K562 (cell line): ENCODE data around the gene GCSH. TPM values are rescaled to one million over a fixed set of nuclear protein-coding genes. Genes with fewer than 3 reads are reported as not detected.

ENCODE experiments used
- BRD4 ChIP-seq: fragments of 200-600 bp; sonication (generic); IDR thresholded peaks from 2 replicates; pipeline ENCODE4 v1.6.1; 2017; ENCODE audit warnings: inconsistent platforms
- CBFB ChIP-seq: sonication (generic); formaldehyde crosslinking; IDR thresholded peaks from 2 replicates; pipeline ENCODE4 v1.4.0; 2020; ENCODE audit warnings: mild to moderate bottlenecking, missing genetic modification reagents
- CBX1 ChIP-seq: sonication (generic); IDR thresholded peaks from 2 replicates; pipeline ENCODE4 v1.6.1; 2016; ENCODE audit warnings: antibody characterized with exemption, low read depth, mild to moderate bottlenecking
- CEBPB ChIP-seq: fragments of 450-650 bp; IDR thresholded peaks from 2 replicates; pipeline ENCODE4 v1.6.1; 2016; ENCODE audit warnings: missing genetic modification characterization, missing compliant biosample characterization
- GATAD2B ChIP-seq: fragments of 450-650 bp; IDR thresholded peaks from 2 replicates; pipeline ENCODE4 v1.6.1; 2017; ENCODE audit warnings: mild to moderate bottlenecking, borderline replicate concordance
- ID3 ChIP-seq, 2 experiments: fragments of 250-450 bp in 1 of 2; fragments of 450-650 bp in 1 of 2; sonication (Bioruptor Pico) in 1 of 2; IDR thresholded peaks; 2 replicates each; pipeline versions ENCODE4 v1.6.1 to v1.8.0; 2016 to 2021; ENCODE audit warnings: mild to moderate bottlenecking in 2 of 2, moderate library complexity in 2 of 2, missing compliant biosample characterization in 1 of 2, missing genetic modification characterization in 1 of 2
- MLLT1 ChIP-seq, 2 experiments: fragments of 450-650 bp; IDR thresholded peaks; 2 replicates each; pipeline ENCODE4 v1.6.1; 2016
- MYC ChIP-seq, 2 experiments: fragments of 250-450 bp in 1 of 2; sonication (Bioruptor Pico) in 1 of 2; IDR thresholded peaks; 2 replicates each; pipeline versions ENCODE4 v1.5.1 to v1.6.1; 2012 to 2021; ENCODE audit warnings: low read depth in 2 of 2, borderline replicate concordance in 1 of 2, improper control_type of control experiment in 1 of 2, low read length in 1 of 2, mild to moderate bottlenecking in 1 of 2, moderate library complexity in 1 of 2
- NCOA6 ChIP-seq: fragments of 450-650 bp; IDR thresholded peaks from 2 replicates; pipeline ENCODE4 v1.6.1; 2017; ENCODE audit warnings: mild to moderate bottlenecking
- PCBP1 ChIP-seq: fragments of 200-400 bp; formaldehyde crosslinking; IDR thresholded peaks from 2 replicates; pipeline ENCODE4 v1.6.1; 2018; ENCODE audit warnings: mild to moderate bottlenecking, low read depth, low read length; ENCODE audit not compliant: poor library complexity, severe bottlenecking
- POLR2AphosphoS5 ChIP-seq: IDR thresholded peaks from 2 replicates; pipeline ENCODE4 v1.6.1; 2011; ENCODE audit warnings: mild to moderate bottlenecking, low read depth, low read length, moderate library complexity; ENCODE audit not compliant: control insufficient read depth, insufficient read depth
- RB1 ChIP-seq: fragments of 450-650 bp; IDR thresholded peaks from 2 replicates; pipeline ENCODE4 v1.6.1; 2017; ENCODE audit warnings: low read depth, mild to moderate bottlenecking
- RBFOX2 ChIP-seq: fragments of 200-400 bp; formaldehyde crosslinking; IDR thresholded peaks from 2 replicates; pipeline ENCODE4 v1.6.1; 2017; ENCODE audit warnings: low read depth, mild to moderate bottlenecking, low read length, moderate library complexity
- ZBTB7A ChIP-seq: IDR thresholded peaks from 2 replicates; pipeline ENCODE4 v1.6.1; 2011; ENCODE audit warnings: low read depth, mild to moderate bottlenecking, low read length, moderate library complexity, borderline replicate concordance; ENCODE audit not compliant: control insufficient read depth
- ZC3H4 ChIP-seq: sonication (generic); formaldehyde crosslinking; IDR thresholded peaks from 2 replicates; pipeline ENCODE4 v1.9.0; 2021; ENCODE audit warnings: missing genetic modification reagents, borderline replicate concordance
- ZFP36 ChIP-seq: fragments of 150-350 bp; IDR thresholded peaks from 2 replicates; pipeline ENCODE4 v1.6.1; 2018; ENCODE audit warnings: low read length, low read depth; ENCODE audit not compliant: partially characterized antibody
- ZMIZ1 ChIP-seq, 2 experiments: fragments of 150-350 bp in 1 of 2; IDR thresholded peaks; 2 replicates each; pipeline ENCODE4 v1.6.1; 2012 to 2016; ENCODE audit warnings: low read depth in 2 of 2, low read length in 2 of 2, mild to moderate bottlenecking in 1 of 2, moderate library complexity in 1 of 2
- ZNF76 ChIP-seq: fragments of 250-450 bp; sonication (Bioruptor Pico); IDR thresholded peaks from 2 replicates; pipeline ENCODE4 v1.4.0; 2020; ENCODE audit warnings: mild to moderate bottlenecking, moderate library complexity, borderline replicate concordance
- ZSCAN29 ChIP-seq: fragments of 450-650 bp; IDR thresholded peaks from 2 replicates; pipeline ENCODE4 v1.6.1; 2017
- polyA plus RNA-seq, 8 experiments: library from polyadenylated mRNA; depleted of rRNA in 4 of 8; stranded (reverse) in 5 of 8; unstranded in 3 of 8; fragments of >200 nt; fragmentation: Nextera tagmentation in 2 of 8; fragmentation: Illumina TruSeq in 1 of 8; extraction: Ambion mirVana in 2 of 8; extraction: Trizol in 1 of 8; gene quantifications; 2 replicates each; pipeline versions ENCODE4 v1.2.1 to v1.2.3, GENCODE V29; 2011 to 2014; ENCODE audit warnings: inconsistent platforms in 1 of 8, missing spikeins in 1 of 8
- total RNA-seq, 7 experiments: library from RNA; depleted of rRNA in 6 of 7; stranded (reverse); fragments of >200 nt in 6 of 7; fragmentation: Illumina TruSeq in 2 of 7; extraction: Trizol in 2 of 7; gene quantifications; 2 replicates each; pipeline versions ENCODE4 v1.2.1 to v1.2.3, GENCODE V29; 2011 to 2021; ENCODE audit warnings: low replicate concordance in 1 of 7
- TF ChIP-seq, protein P1 (sequence below): fragments of 200-800 bp; sonication (Bioruptor generic); IDR thresholded peaks from 2 replicates; pipeline ENCODE4 v1.6.1; 2017; ENCODE audit warnings: missing genetic modification characterization, missing compliant biosample characterization

The GCSH gene
- total and polyA plus RNA-seq, 9 of the 15 experiments (the other 6 are each of a cell fraction or from before 2014, with no cell fraction given), result 35.0 to 121 (median 89.0) TPM

DNA sequence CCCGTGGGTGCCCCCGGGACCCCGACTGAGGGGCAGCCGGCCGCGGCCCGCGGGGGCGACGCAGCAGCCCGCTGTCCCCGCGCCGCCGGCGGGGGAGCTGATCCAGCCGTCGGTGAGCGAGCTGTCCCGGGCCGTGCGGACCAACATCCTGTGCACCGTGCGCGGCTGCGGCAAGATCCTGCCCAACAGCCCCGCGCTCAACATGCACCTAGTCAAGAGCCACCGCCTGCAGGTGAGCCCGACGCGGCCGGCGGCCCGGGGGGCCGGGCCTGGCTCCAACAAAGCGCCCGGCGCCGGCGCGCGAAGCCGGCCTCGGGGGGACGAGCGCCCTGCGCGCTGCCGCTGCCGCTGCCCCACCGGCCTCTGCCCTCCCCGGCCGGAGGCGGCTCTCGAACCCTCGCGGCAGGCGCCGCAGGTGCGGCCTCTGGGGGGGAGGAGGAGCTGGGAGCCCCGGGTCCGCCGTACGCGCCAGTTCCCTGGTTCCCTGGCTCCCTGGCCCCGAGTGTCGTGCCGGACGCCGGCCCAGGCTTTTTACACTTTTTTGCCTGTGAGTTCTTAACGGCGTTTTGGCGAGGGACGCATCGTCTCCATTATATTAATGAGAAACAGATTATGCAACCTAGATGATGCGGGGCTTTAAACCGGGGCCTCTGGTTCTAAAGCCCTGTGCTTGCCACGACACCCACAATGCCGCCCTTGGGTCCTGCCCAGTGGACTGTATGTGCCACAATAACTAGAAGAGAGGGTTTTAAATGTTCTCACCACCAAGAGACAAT lies 60.0 kb downstream of the GCSH start (continued):
- TF ChIP-seq PCBP1 (peak; percentile 28), ID3 (CRISPR knock-in tag; IDR thresholded peaks at IDR 0.05) (no peak), ID3 (tag; IDR thresholded peaks at IDR 0.05) (no peak), ZBTB7A (0 out of 2 replicates have a peak, but pooled peaks have one; percentile 36), RBFOX2 (peak; percentile 46; the same call in 1 of the 2 replicates), MYC (IDR thresholded peaks at IDR 0.05; ENCODE audit: low read depth, low read length) (peak; percentile 28; the same call in 1 of the 2 replicates), MYC (CRISPR knock-in tag; IDR thresholded peaks at IDR 0.05; ENCODE audit: borderline replicate concordance, low read depth) (no peak), ZNF76 (CRISPR knock-in tag) (no peak), RB1 (peak; percentile 65), CEBPB (tag) (peak; percentile 77), POLR2AphosphoS5 (no peak), ZMIZ1 (IDR thresholded peaks at IDR 0.05; ENCODE audit: low read depth in 2 of 2, low read length in 2 of 2) (no peak), GATAD2B (peak; percentile 29), NCOA6 (0 out of 2 replicates have a peak, but pooled peaks have one; percentile 18), ZSCAN29 (no peak), CBX1 (no peak), ZFP36 (no peak), BRD4 (no peak), MLLT1 (IDR thresholded peaks at IDR 0.05) (no peak), ZC3H4 (CRISPR knock-in tag) (peak; percentile 55; the same call in 1 of the 2 replicates), CBFB (CRISPR knock-in tag) (no peak)
- TF ChIP-seq, protein P1, sequence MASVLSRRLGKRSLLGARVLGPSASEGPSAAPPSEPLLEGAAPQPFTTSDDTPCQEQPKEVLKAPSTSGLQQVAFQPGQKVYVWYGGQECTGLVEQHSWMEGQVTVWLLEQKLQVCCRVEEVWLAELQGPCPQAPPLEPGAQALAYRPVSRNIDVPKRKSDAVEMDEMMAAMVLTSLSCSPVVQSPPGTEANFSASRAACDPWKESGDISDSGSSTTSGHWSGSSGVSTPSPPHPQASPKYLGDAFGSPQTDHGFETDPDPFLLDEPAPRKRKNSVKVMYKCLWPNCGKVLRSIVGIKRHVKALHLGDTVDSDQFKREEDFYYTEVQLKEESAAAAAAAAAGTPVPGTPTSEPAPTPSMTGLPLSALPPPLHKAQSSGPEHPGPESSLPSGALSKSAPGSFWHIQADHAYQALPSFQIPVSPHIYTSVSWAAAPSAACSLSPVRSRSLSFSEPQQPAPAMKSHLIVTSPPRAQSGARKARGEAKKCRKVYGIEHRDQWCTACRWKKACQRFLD (CRISPR knock-in tag), result peak; percentile 69; the same call in 1 of the 2 replicates
